ENCODE measurements around the gene AK9. TPM values are rescaled to one million over a fixed set of nuclear protein-coding genes. Genes with fewer than 3 reads are reported as not detected.
A peak's percentile ranks its signal among the peaks of the same experiment; 100 is the strongest.

The AK9 gene
- total and polyA plus RNA-seq, 9 of the 15 experiments (the other 6 are each of a cell fraction or from before 2014, with no cell fraction given) = 0.59 to 1.9 (median 1.2) TPM

- TF ChIP-seq ZNF280B (CRISPR knock-in tag; IDR thresholded peaks at IDR 0.05) (no peak), LARP7 (IDR thresholded peaks at IDR 0.05) (no peak), FOXA1 (IDR thresholded peaks at IDR 0.05; ENCODE audit: borderline replicate concordance) (0 out of 2 replicates have a peak, but pooled peaks have one; percentile 2), AFF1 (IDR thresholded peaks at IDR 0.05; ENCODE audit: low read depth in 1 of 2, partially characterized antibody in 2 of 2) (peak in 1 of 2 experiments; percentile 30), NRF1 (conservative IDR thresholded peaks at IDR 0.05 in 1 of 2, IDR thresholded peaks at IDR 0.05 in 1 of 2) (0 out of 4 replicates have a peak, but pooled peaks of 1 of the 2 experiments have one; percentile 12), ATF1 (CRISPR knock-in tag; IDR thresholded peaks at IDR 0.05) (no peak), ATF1 (tag; IDR thresholded peaks at IDR 0.05) (peak; percentile 42)
These were observed 207.3 kb downstream of the AK9 start (continued) for GRCh38 chr6:109483735-109484057.

All from K562 (cell line).